Skeletal muscle tissue (tissue), 4 donors: ENCODE data around the gene TSPAN9. TPM values are rescaled to one million over a fixed set of nuclear protein-coding genes. Genes with fewer than 3 reads are reported as not detected.

Experiments
- H3K27ac ChIP-seq: one replicate; pipeline ENCODE4 v1.7.0; 2013; ENCODE audit warnings: mild to moderate bottlenecking, low read depth, low read length, inconsistent platforms
- H3K27me3 ChIP-seq, 3 donors: one replicate each; pipeline ENCODE4 v1.7.0; 2013; ENCODE audit warnings: low read length in 3 of 3; ENCODE audit not compliant: control insufficient read depth in 3 of 3, insufficient read depth in 3 of 3
- H3K36me3 ChIP-seq, 3 donors: one replicate each; pipeline ENCODE4 v1.7.0; 2013; ENCODE audit warnings: low read length in 3 of 3; ENCODE audit not compliant: control insufficient read depth in 3 of 3, insufficient read depth in 3 of 3
- H3K4me1 ChIP-seq, 3 donors: one replicate each; pipeline ENCODE4 v1.7.0; 2013; ENCODE audit warnings: low read length in 3 of 3, mild to moderate bottlenecking in 3 of 3; ENCODE audit not compliant: control insufficient read depth in 3 of 3, insufficient read depth in 3 of 3
- H3K4me3 ChIP-seq, 3 donors: one replicate each; pipeline ENCODE4 v1.7.0; 2013; ENCODE audit warnings: low read length in 3 of 3
- H3K9ac ChIP-seq, 3 donors: one replicate each; pipeline ENCODE4 v1.7.0; 2013; ENCODE audit warnings: low read length in 3 of 3, mild to moderate bottlenecking in 3 of 3, moderate library complexity in 2 of 3, low read depth in 1 of 3
- H3K9me3 ChIP-seq, 3 donors: one replicate each; pipeline ENCODE4 v1.7.0; 2013; ENCODE audit warnings: low read length in 3 of 3; ENCODE audit not compliant: control insufficient read depth in 3 of 3
- total RNA-seq: library from RNA; depleted of rRNA; stranded (reverse); fragments of >200 nt; gene quantifications from one replicate; pipeline ENCODE4 v1.2.3, GENCODE V29; 2014
- donor health status: Osteomylitis.

Gene TSPAN9
- total RNA-seq, 1 donor from 2014 or later: 66.3 TPM

DNA sequence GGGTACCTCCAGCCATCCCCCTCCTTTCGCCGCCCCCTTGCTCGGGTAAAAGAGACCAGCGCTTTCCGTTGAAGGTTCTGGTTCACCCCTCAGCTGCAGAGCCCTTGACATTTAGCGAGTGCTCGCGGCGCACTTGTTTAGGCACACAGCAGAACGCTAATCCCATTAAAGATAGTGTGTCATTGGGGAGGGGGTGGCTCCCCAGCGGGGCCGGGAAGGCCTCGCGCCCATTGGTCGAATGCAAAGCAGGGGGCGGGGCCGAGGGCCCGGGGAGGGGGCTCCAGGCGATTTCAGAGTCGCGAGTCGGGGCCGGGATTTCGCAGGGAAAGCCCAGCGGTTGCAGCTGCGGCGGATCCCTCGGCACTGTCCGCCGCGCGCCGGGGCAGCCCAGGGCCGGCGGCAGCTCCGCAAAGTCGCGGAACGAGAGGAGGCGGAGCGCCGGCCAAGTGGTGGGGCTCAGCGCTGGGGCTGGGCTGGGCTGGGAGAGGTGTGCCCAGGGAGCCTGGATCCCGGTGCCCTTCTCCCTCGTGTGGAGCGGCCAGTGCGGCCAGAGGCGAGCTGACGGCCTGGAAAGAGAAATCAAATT lies 122.9 kb downstream of the TSPAN9 start:
- H3K9me3 ChIP-seq: no peaks in the 10 kb centered on the region
- no peaks in the 10 kb centered on the region for H3K36me3 ChIP-seq
- peak overlapping the region; percentile 30 for H3K27ac ChIP-seq
- peak overlapping the region; percentile 10 to 76 (median 62) for H3K9ac ChIP-seq
- H3K4me3 ChIP-seq: peak overlapping the region; percentile 64 to 70 (median 68)
- H3K27me3 ChIP-seq: peaks cover 0 to 5% (median 0%) of the 10 kb centered on the region in 3 donors
- H3K4me1 ChIP-seq: peaks cover 35 to 53% (median 47%) of the 10 kb centered on the region in 3 donors

DNA sequence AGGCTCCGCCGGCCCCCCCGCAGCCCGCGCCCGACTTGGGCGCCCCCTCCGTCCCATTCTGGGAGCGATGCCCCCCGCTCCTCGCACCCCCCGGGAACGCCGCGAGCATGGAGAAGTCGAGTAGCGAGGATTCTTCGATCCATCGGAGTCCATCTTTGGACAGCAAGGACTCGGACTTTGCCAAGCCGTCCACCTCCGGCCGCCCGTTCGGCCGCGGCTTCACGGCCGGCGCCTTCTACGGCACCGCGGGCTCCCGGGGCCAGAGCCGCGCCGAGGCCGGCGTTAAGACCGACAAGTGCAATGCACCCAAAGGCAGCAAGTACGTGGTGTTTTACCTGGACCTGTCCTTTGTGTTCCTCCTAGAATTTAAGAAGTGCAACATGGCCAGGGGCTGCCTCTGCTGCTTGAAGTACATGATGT lies 123.6 kb downstream of the TSPAN9 start:
- Histone ChIP-seq H3K4me3 (peak overlapping the region; percentile 64 to 70 (median 68)), H3K4me1 (peaks cover 42 to 60% (median 54%) of the 10 kb centered on the region in 3 donors), H3K9ac (peak overlapping the region; percentile 10 to 76 (median 62)), H3K27me3 (peaks cover 0 to 5% (median 0%) of the 10 kb centered on the region in 3 donors), H3K27ac (peak overlapping the region; percentile 30), H3K9me3 (no peaks in the 10 kb centered on the region), H3K36me3 (no peaks in the 10 kb centered on the region)

DNA sequence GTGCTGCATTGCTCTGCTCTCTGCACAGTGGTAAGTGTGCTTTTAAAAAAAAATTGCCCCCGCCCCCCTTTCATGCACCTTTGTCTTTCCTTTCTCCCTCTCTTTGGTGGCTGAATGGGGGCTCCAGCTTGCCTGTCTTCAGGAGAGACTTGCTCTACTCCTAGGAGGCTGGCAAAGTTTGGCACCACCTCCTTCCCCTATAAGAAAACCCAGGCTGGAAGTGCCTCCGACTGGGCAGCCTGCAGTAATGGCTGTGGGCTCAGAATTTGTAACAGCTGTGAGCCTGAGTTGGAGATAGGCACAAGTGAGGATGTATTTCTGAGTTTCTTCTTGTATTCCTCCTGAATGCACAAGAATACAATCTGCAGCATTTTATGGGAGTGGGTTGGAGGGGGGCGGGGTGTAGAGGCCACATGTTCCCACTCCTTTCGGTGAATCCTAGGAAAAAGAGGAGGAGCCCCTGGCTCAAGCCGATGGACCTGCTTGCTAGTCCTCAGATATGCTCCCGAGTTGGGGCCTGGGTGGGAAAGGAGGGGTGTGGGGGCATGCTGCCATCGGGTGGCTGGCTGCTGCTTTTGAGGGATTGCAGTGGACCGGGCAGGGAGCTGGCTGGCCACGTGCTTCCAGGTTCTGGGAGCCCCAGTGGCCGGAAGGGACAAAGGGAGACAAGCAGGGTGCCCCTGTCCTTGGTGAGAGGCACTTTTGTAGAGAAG lies 124.3 kb downstream of the TSPAN9 start:
- peak overlapping the region in 2 of 3 donors; percentile 62 to 76 for H3K9ac ChIP-seq
- peaks cover 48 to 67% (median 59%) of the 10 kb centered on the region in 3 donors for H3K4me1 ChIP-seq
- H3K4me3 ChIP-seq: peak overlapping the region; percentile 64 to 70 (median 68)
- peaks cover 0 to 5% (median 0%) of the 10 kb centered on the region in 3 donors for H3K27me3 ChIP-seq
- no peaks in the 10 kb centered on the region for H3K36me3 ChIP-seq
- no peaks in the 10 kb centered on the region for H3K9me3 ChIP-seq
- H3K27ac ChIP-seq: no peak overlapping the region

- no peaks in the 10 kb centered on the region for H3K9me3 ChIP-seq
- H3K9ac ChIP-seq: peak overlapping the region in 1 of 3 donors; percentile 33
- H3K27ac ChIP-seq: no peak overlapping the region
- peaks cover 48 to 73% (median 60%) of the 10 kb centered on the region in 3 donors for H3K4me1 ChIP-seq
- no peaks in the 10 kb centered on the region for H3K36me3 ChIP-seq
- peak overlapping the region in 2 of 3 donors; percentile 1 to 35 for H3K4me3 ChIP-seq
- H3K27me3 ChIP-seq: peaks cover 0 to 5% (median 0%) of the 10 kb centered on the region in 3 donors
Measured at GRCh38 chr12:3202096-3202495, 124.9 kb downstream of the TSPAN9 start.

DNA sequence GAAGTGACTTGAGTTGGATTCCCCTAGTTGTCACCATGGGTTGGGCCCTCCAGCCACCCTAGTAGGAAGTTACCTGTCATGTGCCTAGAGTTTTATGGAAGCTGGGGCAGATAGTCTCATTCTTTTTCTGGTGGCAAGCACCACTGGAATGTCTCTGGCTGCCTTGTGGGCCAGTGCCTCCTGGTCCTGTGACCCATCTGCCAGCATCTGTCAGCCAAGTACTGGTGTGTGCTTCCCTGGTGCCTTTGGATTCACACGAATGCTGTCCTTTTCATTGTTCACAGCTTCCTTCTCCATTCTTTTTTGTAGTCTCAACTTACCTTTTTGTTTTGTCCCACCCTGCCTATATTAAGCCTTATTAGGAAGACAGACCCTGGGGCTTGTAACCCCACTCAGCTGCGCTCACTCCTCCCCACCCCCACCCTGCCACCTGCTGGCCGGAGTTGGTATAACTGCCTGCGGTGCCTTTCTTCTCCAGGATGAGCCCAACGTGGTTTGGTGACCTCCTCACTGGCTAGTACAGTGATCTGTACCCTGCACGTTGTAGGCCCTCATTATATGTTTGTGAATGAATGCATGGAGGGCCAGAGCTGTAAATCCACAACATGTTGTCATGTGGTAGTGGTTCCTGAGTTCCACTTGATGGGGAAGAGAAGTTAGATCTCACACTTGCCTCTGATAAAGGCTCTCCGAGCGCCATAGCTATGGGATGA lies 125.7 kb downstream of the TSPAN9 start:
- H3K9ac ChIP-seq: peak overlapping the region in 1 of 3 donors; percentile 33
- H3K4me1 ChIP-seq: peaks cover 48 to 73% (median 61%) of the 10 kb centered on the region in 3 donors
- H3K4me3 ChIP-seq: peak overlapping the region in 1 of 3 donors; percentile 35
- no peaks in the 10 kb centered on the region for H3K36me3 ChIP-seq
- H3K9me3 ChIP-seq: no peaks in the 10 kb centered on the region
- no peak overlapping the region for H3K27ac ChIP-seq
- peaks cover 0 to 5% (median 0%) of the 10 kb centered on the region in 3 donors for H3K27me3 ChIP-seq

GRCh38 chr12:3203713-3204112 lies 126.5 kb downstream of the TSPAN9 start:
- H3K27ac ChIP-seq: no peak overlapping the region
- H3K27me3 ChIP-seq: peaks cover 0 to 5% (median 0%) of the 10 kb centered on the region in 3 donors
- H3K9me3 ChIP-seq: no peaks in the 10 kb centered on the region
- no peak overlapping the region for H3K4me3 ChIP-seq
- H3K36me3 ChIP-seq: no peaks in the 10 kb centered on the region
- H3K9ac ChIP-seq: no peak overlapping the region
- peaks cover 48 to 73% (median 61%) of the 10 kb centered on the region in 3 donors for H3K4me1 ChIP-seq

- Histone ChIP-seq H3K4me3 (no peak overlapping the region), H3K9ac (no peak overlapping the region), H3K36me3 (no peaks in the 10 kb centered on the region), H3K27ac (no peak overlapping the region), H3K9me3 (no peaks in the 10 kb centered on the region), H3K27me3 (peaks cover 0 to 5% (median 0%) of the 10 kb centered on the region in 3 donors), H3K4me1 (peaks cover 47 to 70% (median 58%) of the 10 kb centered on the region in 3 donors)
Measured at GRCh38 chr12:3204143-3204542, 127.0 kb downstream of the TSPAN9 start.

DNA sequence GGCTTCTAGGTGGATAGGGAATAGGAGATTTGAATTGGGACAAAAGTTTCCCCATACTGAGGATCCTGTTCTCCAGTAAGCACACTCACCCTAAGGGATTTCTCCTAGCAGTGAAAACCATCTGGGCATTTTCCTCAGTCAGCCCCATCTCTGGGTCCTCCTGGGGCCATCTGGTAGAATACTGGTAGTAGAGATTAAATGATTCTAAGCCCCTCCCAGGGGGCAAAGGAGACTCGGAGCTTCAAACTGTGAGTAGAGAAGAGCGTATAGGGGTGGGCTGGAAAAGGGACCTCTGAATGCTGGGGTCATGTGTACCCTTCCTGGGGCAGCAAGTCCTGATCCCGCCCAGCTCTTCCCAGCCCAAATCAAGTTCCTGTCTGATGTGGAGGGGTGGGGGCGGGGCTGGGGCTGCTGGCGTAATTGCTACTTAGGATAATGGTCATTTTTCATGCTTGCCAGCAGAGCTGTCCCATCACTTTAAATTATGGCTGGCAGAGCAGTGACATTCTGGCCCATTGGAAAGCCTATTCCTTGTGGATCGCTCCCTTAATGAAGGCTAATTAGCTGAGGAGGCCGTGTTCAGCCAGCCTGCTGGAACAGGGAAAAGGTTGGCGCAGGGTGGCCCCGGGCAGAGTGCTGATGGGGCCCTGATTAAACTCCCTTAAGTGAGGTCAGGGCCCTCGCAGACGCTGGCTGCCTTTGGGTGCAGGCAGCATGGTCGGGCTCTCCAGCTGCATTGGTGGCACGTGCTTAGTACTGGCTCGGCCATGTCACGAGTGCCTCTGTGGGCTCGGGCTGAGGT lies 127.8 kb downstream of the TSPAN9 start:
- peak overlapping the region in 2 of 3 donors; percentile 32 to 65 for H3K9ac ChIP-seq
- peak overlapping the region; percentile 70 for H3K27ac ChIP-seq
- peaks cover 0 to 5% (median 0%) of the 10 kb centered on the region in 3 donors for H3K27me3 ChIP-seq
- no peaks in the 10 kb centered on the region for H3K9me3 ChIP-seq
- no peaks in the 10 kb centered on the region for H3K36me3 ChIP-seq
- H3K4me3 ChIP-seq: no peak overlapping the region
- H3K4me1 ChIP-seq: peaks cover 44 to 62% (median 50%) of the 10 kb centered on the region in 3 donors
